ENCODE measurements around the gene GMIP. TPM values are rescaled to one million over a fixed set of nuclear protein-coding genes. Genes with fewer than 3 reads are reported as not detected.
"Not testable (repeated sequence)": the region's sequence is repeated elsewhere in the genome, so short reads cannot be mapped to it uniquely, and the experiment has no call there.

GMIP gene
- total RNA-seq, 1 donor from 2014 or later = 32.4 TPM

- no peak overlapping the region for H2AFZ ChIP-seq (ENCODE audit: low read depth, low read length)
- no peak overlapping the region for H3K4me2 ChIP-seq (ENCODE audit: low read length)
- no peaks in the 10 kb centered on the region for H3K4me1 ChIP-seq (ENCODE audit: insufficient read depth, low read length)
- no peak for FAIRE-seq
- no peaks in the 10 kb centered on the region for H3K27me3 ChIP-seq (ENCODE audit: insufficient read depth, low read length)
- H3K27me3 Mint-ChIP-seq (ENCODE audit: low read depth, unreplicated experiment) = no peaks in the 10 kb centered on the region
- no peaks in the 10 kb centered on the region for H3K4me1 Mint-ChIP-seq (ENCODE audit: low read depth, unreplicated experiment)
- no peak for TF ChIP-seq CTCF (IDR thresholded peaks at IDR 0.05; ENCODE audit: insufficient read depth, low read depth, low read length)
- TF ChIP-seq EZH2 (IDR thresholded peaks at IDR 0.05; ENCODE audit: insufficient read depth, low read length) = no peak
- H3K27ac Mint-ChIP-seq (ENCODE audit: unreplicated experiment) = no peak overlapping the region
- no peak overlapping the region for H3K4me3 Mint-ChIP-seq (ENCODE audit: unreplicated experiment)
- H3K9me3 ChIP-seq (ENCODE audit: insufficient read depth, low read depth, low read length) = no peaks in the 10 kb centered on the region
- no peak overlapping the region for H3K27ac ChIP-seq (ENCODE audit: low read depth, low read length)
- no peak overlapping the region for H3K9ac ChIP-seq (ENCODE audit: low read length)
- H3K4me3 ChIP-seq (ENCODE audit: insufficient read depth, low read depth, low read length) = no peak overlapping the region
- no peaks in the 10 kb centered on the region for H3K9me3 Mint-ChIP-seq (ENCODE audit: unreplicated experiment)
- H3K36me3 ChIP-seq (ENCODE audit: insufficient read depth, low read length) = no peaks in the 10 kb centered on the region
- DNase-seq (ENCODE audit: low read depth) = no peak
- no peaks in the 10 kb centered on the region for H3K36me3 Mint-ChIP-seq (ENCODE audit: low read depth, unreplicated experiment)
- H4K20me1 ChIP-seq (ENCODE audit: insufficient read depth, low read length) = no peaks in the 10 kb centered on the region
- H3K79me2 ChIP-seq (ENCODE audit: insufficient read depth, low read length) = no peaks in the 10 kb centered on the region
Measured at GRCh38 chr19:19602713-19603324, 40.6 kb downstream of the GMIP start.

GRCh38 chr19:19602136-19602712 is 41.2 kb downstream of the GMIP start:
- DNase-seq (ENCODE audit: low read depth) (no peak), FAIRE-seq (no peak)
- TF ChIP-seq EZH2 (IDR thresholded peaks at IDR 0.05; ENCODE audit: insufficient read depth, low read length) = no peak
- no peak for TF ChIP-seq CTCF (IDR thresholded peaks at IDR 0.05; ENCODE audit: insufficient read depth, low read depth, low read length)
- H3K4me3 ChIP-seq (ENCODE audit: insufficient read depth, low read depth, low read length) = no peak overlapping the region
- H3K36me3 ChIP-seq (ENCODE audit: insufficient read depth, low read length) = no peaks in the 10 kb centered on the region
- Mint-ChIP-seq H3K27me3 (ENCODE audit: low read depth, unreplicated experiment) (no peaks in the 10 kb centered on the region), H3K36me3 (ENCODE audit: low read depth, unreplicated experiment) (no peaks in the 10 kb centered on the region), H3K9me3 (ENCODE audit: unreplicated experiment) (no peaks in the 10 kb centered on the region), H3K4me3 (ENCODE audit: unreplicated experiment) (no peak overlapping the region), H3K4me1 (ENCODE audit: low read depth, unreplicated experiment) (no peaks in the 10 kb centered on the region), H3K27ac (ENCODE audit: unreplicated experiment) (no peak overlapping the region)
- no peaks in the 10 kb centered on the region for H3K79me2 ChIP-seq (ENCODE audit: insufficient read depth, low read length)
- no peak overlapping the region for H3K4me2 ChIP-seq (ENCODE audit: low read length)
- H3K4me1 ChIP-seq (ENCODE audit: insufficient read depth, low read length) = no peaks in the 10 kb centered on the region
- H4K20me1 ChIP-seq (ENCODE audit: insufficient read depth, low read length) = no peaks in the 10 kb centered on the region
- no peaks in the 10 kb centered on the region for H3K27me3 ChIP-seq (ENCODE audit: insufficient read depth, low read length)
- H2AFZ ChIP-seq (ENCODE audit: low read depth, low read length) = no peak overlapping the region
- no peaks in the 10 kb centered on the region for H3K9me3 ChIP-seq (ENCODE audit: insufficient read depth, low read depth, low read length)
- H3K27ac ChIP-seq (ENCODE audit: low read depth, low read length) = no peak overlapping the region
- H3K9ac ChIP-seq (ENCODE audit: low read length) = no peak overlapping the region

GRCh38 chr19:19600793-19601330 is 42.6 kb downstream of the GMIP start:
- no peaks in the 10 kb centered on the region for H3K4me1 ChIP-seq (ENCODE audit: insufficient read depth, low read length)
- H3K27ac ChIP-seq (ENCODE audit: low read depth, low read length) = no peak overlapping the region
- no peak overlapping the region for H2AFZ ChIP-seq (ENCODE audit: low read depth, low read length)
- no peak overlapping the region for H3K4me3 ChIP-seq (ENCODE audit: insufficient read depth, low read depth, low read length)
- no peak overlapping the region for H3K4me3 Mint-ChIP-seq (ENCODE audit: unreplicated experiment)
- no peaks in the 10 kb centered on the region for H3K36me3 Mint-ChIP-seq (ENCODE audit: low read depth, unreplicated experiment)
- H4K20me1 ChIP-seq (ENCODE audit: insufficient read depth, low read length) = no peaks in the 10 kb centered on the region
- no peaks in the 10 kb centered on the region for H3K27me3 ChIP-seq (ENCODE audit: insufficient read depth, low read length)
- H3K9ac ChIP-seq (ENCODE audit: low read length) = no peak overlapping the region
- H3K9me3 Mint-ChIP-seq (ENCODE audit: unreplicated experiment) = no peaks in the 10 kb centered on the region
- TF ChIP-seq EZH2 (IDR thresholded peaks at IDR 0.05; ENCODE audit: insufficient read depth, low read length) = no peak
- H3K4me1 Mint-ChIP-seq (ENCODE audit: low read depth, unreplicated experiment) = peaks cover under 1% of the 10 kb centered on the region
- H3K36me3 ChIP-seq (ENCODE audit: insufficient read depth, low read length) = no peaks in the 10 kb centered on the region
- no peak overlapping the region for H3K4me2 ChIP-seq (ENCODE audit: low read length)
- H3K27me3 Mint-ChIP-seq (ENCODE audit: low read depth, unreplicated experiment) = no peaks in the 10 kb centered on the region
- no peak for FAIRE-seq
- no peaks in the 10 kb centered on the region for H3K9me3 ChIP-seq (ENCODE audit: insufficient read depth, low read depth, low read length)
- no peak for DNase-seq (ENCODE audit: low read depth)
- H3K27ac Mint-ChIP-seq (ENCODE audit: unreplicated experiment) = no peak overlapping the region
- H3K79me2 ChIP-seq (ENCODE audit: insufficient read depth, low read length) = no peaks in the 10 kb centered on the region

GRCh38 chr19:19598728-19599451 is 44.6 kb downstream of the GMIP start:
- not testable (repeated sequence) for H3K4me1 Mint-ChIP-seq (ENCODE audit: low read depth, unreplicated experiment); H3K27ac Mint-ChIP-seq (ENCODE audit: unreplicated experiment); H4K20me1 ChIP-seq (ENCODE audit: insufficient read depth, low read length); H3K4me3 ChIP-seq (ENCODE audit: insufficient read depth, low read depth, low read length); H3K27me3 ChIP-seq (ENCODE audit: insufficient read depth, low read length); DNase-seq (ENCODE audit: low read depth); H3K9ac ChIP-seq (ENCODE audit: low read length); FAIRE-seq; H3K36me3 ChIP-seq (ENCODE audit: insufficient read depth, low read length); H3K4me2 ChIP-seq (ENCODE audit: low read length); H3K79me2 ChIP-seq (ENCODE audit: insufficient read depth, low read length); H3K4me1 ChIP-seq (ENCODE audit: insufficient read depth, low read length); H3K27me3 Mint-ChIP-seq (ENCODE audit: low read depth, unreplicated experiment); H3K9me3 Mint-ChIP-seq (ENCODE audit: unreplicated experiment); H3K4me3 Mint-ChIP-seq (ENCODE audit: unreplicated experiment); H3K27ac ChIP-seq (ENCODE audit: low read depth, low read length); H3K36me3 Mint-ChIP-seq (ENCODE audit: low read depth, unreplicated experiment); H3K9me3 ChIP-seq (ENCODE audit: insufficient read depth, low read depth, low read length); H2AFZ ChIP-seq (ENCODE audit: low read depth, low read length)

Measured in astrocyte (in vitro differentiated cells and primary cell).